Trophoblast cell (in vitro differentiated cells and primary cell): ENCODE results near the gene LPAR5.

ENCODE experiments used
- DNase-seq, 2 donors: peaks; one replicate each; pipeline ENCODE4 v3.0.0-alpha.2; 2016
- H2AFZ ChIP-seq: 2 replicates; pipeline ENCODE4 v1.6.1; 2013; ENCODE audit warnings: low read length, moderate library complexity, mild to moderate bottlenecking; ENCODE audit not compliant: insufficient read depth, poor library complexity
- H2AK5ac ChIP-seq: 2 replicates; pipeline ENCODE4 v1.6.1; 2013; ENCODE audit warnings: mild to moderate bottlenecking, low read length
- H2BK120ac ChIP-seq: 2 replicates; pipeline ENCODE4 v1.6.1; 2013; ENCODE audit warnings: low read length, mild to moderate bottlenecking, moderate library complexity; ENCODE audit not compliant: insufficient read depth, poor library complexity
- H2BK12ac ChIP-seq: 2 replicates; pipeline ENCODE4 v1.6.1; 2013; ENCODE audit warnings: mild to moderate bottlenecking, low read length, moderate library complexity
- H2BK5ac ChIP-seq: 2 replicates; pipeline ENCODE4 v1.6.1; 2013; ENCODE audit warnings: low read length, low read depth, moderate library complexity, mild to moderate bottlenecking; ENCODE audit not compliant: poor library complexity
- H3K14ac ChIP-seq: 2 replicates; pipeline ENCODE4 v1.6.1; 2013; ENCODE audit warnings: mild to moderate bottlenecking, low read length
- H3K18ac ChIP-seq: 2 replicates; pipeline ENCODE4 v1.6.1; 2013; ENCODE audit warnings: mild to moderate bottlenecking, low read length
- H3K23ac ChIP-seq: 2 replicates; pipeline ENCODE4 v1.6.1; 2013; ENCODE audit warnings: low read length
- H3K27ac ChIP-seq: 2 replicates; pipeline ENCODE4 v1.5.1; 2013; ENCODE audit warnings: low read depth, mild to moderate bottlenecking, inconsistent platforms, low read length, moderate library complexity
- H3K27me3 ChIP-seq: 2 replicates; pipeline ENCODE4 v1.6.1; 2013; ENCODE audit warnings: inconsistent platforms, mild to moderate bottlenecking, low read length, moderate library complexity; ENCODE audit not compliant: insufficient read depth
- H3K36me3 ChIP-seq, 2 experiments: 1 replicate in 1 of 2; 2 replicates in 1 of 2; pipeline ENCODE4 v1.6.1; 2013; ENCODE audit warnings: low read length in 2 of 2, mild to moderate bottlenecking in 2 of 2, moderate library complexity in 1 of 2; ENCODE audit not compliant: insufficient read depth in 2 of 2, control insufficient read depth in 1 of 2
- H3K4ac ChIP-seq: 2 replicates; pipeline ENCODE4 v1.6.1; 2013; ENCODE audit warnings: low read depth, mild to moderate bottlenecking, low read length, moderate library complexity
- H3K4me1 ChIP-seq, 2 experiments: 1 replicate in 1 of 2; 2 replicates in 1 of 2; pipeline ENCODE4 v1.6.1; 2013; ENCODE audit warnings: low read length in 2 of 2, mild to moderate bottlenecking in 2 of 2, moderate library complexity in 1 of 2; ENCODE audit not compliant: insufficient read depth in 2 of 2, control insufficient read depth in 1 of 2
- H3K4me2 ChIP-seq: 2 replicates; pipeline ENCODE4 v1.6.1; 2013; ENCODE audit warnings: inconsistent platforms, mild to moderate bottlenecking, low read length, moderate library complexity
- H3K4me3 ChIP-seq: 2 replicates; pipeline ENCODE4 v1.5.1; 2013; ENCODE audit warnings: mild to moderate bottlenecking, low read depth, low read length, inconsistent platforms
- H3K79me1 ChIP-seq: one replicate; pipeline ENCODE4 v1.6.1; 2013; ENCODE audit warnings: low read length
- H3K79me2 ChIP-seq: 2 replicates; pipeline ENCODE4 v1.6.1; 2013; ENCODE audit warnings: low read length, mild to moderate bottlenecking; ENCODE audit not compliant: control insufficient read depth, insufficient read depth, poor library complexity
- H3K9ac ChIP-seq: 2 replicates; pipeline ENCODE4 v1.6.1; 2013; ENCODE audit warnings: mild to moderate bottlenecking, low read length
- H3K9me3 ChIP-seq: 2 replicates; pipeline ENCODE4 v1.6.1; 2013; ENCODE audit warnings: low read depth, mild to moderate bottlenecking, control low read depth, inconsistent platforms, low read length; ENCODE audit not compliant: insufficient read depth
- H4K12ac ChIP-seq: 2 replicates; pipeline ENCODE4 v1.6.1; 2013; ENCODE audit warnings: low read depth, mild to moderate bottlenecking, low read length, moderate library complexity
- H4K8ac ChIP-seq: 2 replicates; pipeline ENCODE4 v1.6.1; 2013; ENCODE audit warnings: low read depth, mild to moderate bottlenecking, low read length, moderate library complexity
- H4K91ac ChIP-seq: one replicate; pipeline ENCODE4 v1.6.1; 2013; ENCODE audit warnings: low read depth, mild to moderate bottlenecking, low read length, moderate library complexity
- WGBS: extraction: QIAGEN DNeasy Blood & Tissue Kit; methylation state at CpG from one replicate; pipeline ENCODE4 v1.1.7; 2013; ENCODE audit warnings: missing lambda C conversion rate; ENCODE audit not compliant: insufficient read length, insufficient coverage; ENCODE audit errors: extremely low coverage; 5-methylcytosine and 5-hydroxymethylcytosine counted together

The LPAR5 gene

GRCh38 chr12:6644257-6644596 is 8.5 kb upstream of the LPAR5 start:
- Histone ChIP-seq H3K4me2 (no peak overlapping the region), H2AFZ (peak overlapping the region; percentile 30), H3K9me3 (peaks cover 8% of the 10 kb centered on the region), H3K23ac (no peak overlapping the region), H3K4me3 (no peak overlapping the region), H3K9ac (no peak overlapping the region), H3K4me1 (no peaks in the 10 kb centered on the region), H4K8ac (peak overlapping the region; percentile 55), H3K27me3 (no peaks in the 10 kb centered on the region), H2BK12ac (no peak overlapping the region), H3K36me3 (peaks cover 3 to 7% of the 10 kb centered on the region in 2 experiments), H2AK5ac (no peak overlapping the region), H4K91ac (no peak overlapping the region), H3K18ac (no peak overlapping the region), H2BK120ac (no peak overlapping the region), H3K79me1 (no peaks in the 10 kb centered on the region), H3K14ac (no peak overlapping the region), H4K12ac (no peak overlapping the region), H3K79me2 (no peaks in the 10 kb centered on the region), H3K4ac (no peak overlapping the region), H3K27ac (no peak overlapping the region), H2BK5ac (no peak overlapping the region)
- no peak for DNase-seq
- no CpG with 5 or more reads among the region's 6 CpGs for WGBS

GRCh38 chr12:6643569-6644256 is 8.0 kb upstream of the LPAR5 start:
- H4K8ac ChIP-seq, result peak overlapping the region; percentile 55
- H3K18ac ChIP-seq, result no peak overlapping the region
- no peak overlapping the region for H2BK5ac ChIP-seq
- no peak overlapping the region for H3K4me3 ChIP-seq
- no peak overlapping the region for H3K14ac ChIP-seq
- H3K79me1 ChIP-seq, result no peaks in the 10 kb centered on the region
- H3K4me1 ChIP-seq, result no peaks in the 10 kb centered on the region
- H3K79me2 ChIP-seq, result no peaks in the 10 kb centered on the region
- DNase-seq, result no peak
- WGBS, result no CpG with 5 or more reads among the region's 6 CpGs
- H3K4me2 ChIP-seq, result no peak overlapping the region
- H2BK12ac ChIP-seq, result no peak overlapping the region
- H3K9ac ChIP-seq, result no peak overlapping the region
- H2BK120ac ChIP-seq, result no peak overlapping the region
- H3K4ac ChIP-seq, result no peak overlapping the region
- H4K12ac ChIP-seq, result no peak overlapping the region
- peaks cover 3 to 7% of the 10 kb centered on the region in 2 experiments for H3K36me3 ChIP-seq
- no peak overlapping the region for H3K27ac ChIP-seq
- peaks cover 8% of the 10 kb centered on the region for H3K9me3 ChIP-seq
- H2AK5ac ChIP-seq, result no peak overlapping the region
- H4K91ac ChIP-seq, result no peak overlapping the region
- no peak overlapping the region for H2AFZ ChIP-seq
- H3K23ac ChIP-seq, result no peak overlapping the region
- H3K27me3 ChIP-seq, result no peaks in the 10 kb centered on the region

DNA sequence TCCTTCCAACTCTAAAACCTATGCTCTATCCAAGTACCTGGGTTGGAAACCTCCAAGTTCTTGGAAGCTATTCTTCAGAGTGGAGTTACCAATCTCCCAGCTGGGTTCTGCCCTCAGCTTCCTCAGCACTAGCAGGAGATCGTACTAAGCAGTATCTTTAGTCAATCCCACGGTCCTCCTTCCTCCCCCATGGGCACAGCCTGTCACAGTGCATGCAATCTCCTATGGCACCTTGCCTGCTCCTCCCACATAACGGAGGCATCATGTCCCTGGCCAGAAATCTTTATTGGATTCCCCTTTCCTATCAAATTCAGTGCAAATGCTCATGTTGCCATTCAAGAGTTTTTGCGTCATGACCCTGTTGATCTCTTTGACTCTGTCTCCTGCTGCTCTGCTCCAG is 5.4 kb upstream of the LPAR5 start:
- Histone ChIP-seq H3K4me1 (peaks cover 2 to 3% of the 10 kb centered on the region in 2 experiments), H3K36me3 (no peaks in the 10 kb centered on the region), H2BK12ac (no peak overlapping the region), H3K14ac (no peak overlapping the region), H2AFZ (no peak overlapping the region), H3K27ac (no peak overlapping the region), H3K79me1 (no peaks in the 10 kb centered on the region), H4K8ac (no peak overlapping the region), H4K12ac (no peak overlapping the region), H2AK5ac (no peak overlapping the region), H3K27me3 (no peaks in the 10 kb centered on the region), H2BK120ac (no peak overlapping the region), H3K4me2 (no peak overlapping the region), H3K4ac (no peak overlapping the region), H4K91ac (no peak overlapping the region), H3K18ac (no peak overlapping the region), H2BK5ac (no peak overlapping the region), H3K79me2 (no peaks in the 10 kb centered on the region), H3K9ac (no peak overlapping the region), H3K9me3 (peaks cover 3% of the 10 kb centered on the region), H3K4me3 (no peak overlapping the region), H3K23ac (no peak overlapping the region)
- DNase-seq, result no peak
- WGBS, result no CpG with 5 or more reads among the region's 4 CpGs

GRCh38 chr12:6640497-6640896 is 4.7 kb upstream of the LPAR5 start:
- no peak for DNase-seq
- Histone ChIP-seq H2BK12ac (no peak overlapping the region), H2AFZ (no peak overlapping the region), H2BK120ac (no peak overlapping the region), H3K18ac (no peak overlapping the region), H3K9me3 (peaks cover 3% of the 10 kb centered on the region), H3K4ac (no peak overlapping the region), H3K23ac (no peak overlapping the region), H2AK5ac (no peak overlapping the region), H3K9ac (no peak overlapping the region), H3K4me3 (no peak overlapping the region), H4K12ac (no peak overlapping the region), H3K36me3 (no peaks in the 10 kb centered on the region), H3K4me1 (peaks cover 8% of the 10 kb centered on the region in 2 experiments), H3K4me2 (no peak overlapping the region), H3K27ac (no peak overlapping the region), H3K79me1 (no peaks in the 10 kb centered on the region), H3K79me2 (no peaks in the 10 kb centered on the region), H4K91ac (no peak overlapping the region), H2BK5ac (no peak overlapping the region), H4K8ac (no peak overlapping the region), H3K27me3 (no peaks in the 10 kb centered on the region), H3K14ac (no peak overlapping the region)
- WGBS, result no CpG with 5 or more reads among the region's 4 CpGs
